T-helper 22 cell (primary cell): ENCODE results near the gene G6PC1.
"Not testable (repeated sequence)": the region's sequence is repeated elsewhere in the genome, so short reads cannot be mapped to it uniquely, and the experiment has no call there.

Experiments
- DNase-seq: peaks from one replicate; pipeline ENCODE4 v3.0.0-alpha.2; 2020; ENCODE audit warnings: low read depth

Gene G6PC1

DNA sequence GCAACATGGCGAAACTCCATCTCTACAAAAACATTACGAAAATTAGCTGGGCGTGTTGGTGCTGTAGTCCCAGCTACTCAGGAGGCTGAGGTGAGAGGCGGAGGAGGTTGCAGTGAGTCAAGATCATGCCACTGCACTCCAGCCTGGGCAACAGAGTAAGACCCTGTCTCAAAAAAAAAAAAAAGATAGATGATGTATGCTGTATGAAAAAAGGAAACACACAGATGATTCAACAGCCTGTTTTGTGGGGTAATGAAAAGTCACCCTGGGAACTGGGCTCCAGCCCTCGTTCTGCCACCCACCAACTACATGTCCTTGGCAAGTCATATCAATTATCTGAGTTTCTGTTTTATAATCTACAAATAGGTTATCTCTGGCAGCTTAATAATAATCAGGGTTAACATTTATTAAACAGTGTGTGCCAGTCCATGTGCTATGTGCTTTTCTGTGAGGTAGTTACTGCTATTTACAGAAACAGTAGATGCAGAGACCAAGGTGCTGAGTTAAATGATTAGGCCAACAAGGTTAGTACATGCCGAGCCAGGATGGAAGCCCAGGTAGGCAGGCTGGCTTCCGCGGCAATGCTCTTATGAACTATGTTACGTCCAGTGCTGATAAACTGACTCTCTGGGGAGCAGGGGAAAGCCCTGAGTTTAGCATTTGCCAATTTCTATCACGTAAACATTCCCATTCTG, 1.1 kb downstream of the G6PC1 start:
- DNase-seq = no peak

DNA sequence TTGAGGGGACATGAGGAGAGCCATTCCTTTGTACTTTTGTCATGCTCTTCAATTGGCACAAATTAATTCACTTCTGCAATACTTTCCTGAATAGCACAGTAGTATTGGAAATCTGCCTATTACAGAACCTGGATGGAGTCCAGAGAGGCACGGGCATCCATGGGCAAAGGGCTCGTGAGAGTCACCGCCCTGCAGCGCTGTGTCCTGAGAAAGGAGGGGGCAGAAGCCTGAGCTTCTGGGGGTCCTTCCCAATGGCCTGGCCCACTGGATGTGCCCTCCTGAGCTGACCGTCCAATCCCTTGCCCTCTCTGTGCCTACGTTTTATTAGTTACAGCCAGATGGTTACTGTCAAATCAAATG, 3.5 kb downstream of the G6PC1 start:
- no peak for DNase-seq

DNA sequence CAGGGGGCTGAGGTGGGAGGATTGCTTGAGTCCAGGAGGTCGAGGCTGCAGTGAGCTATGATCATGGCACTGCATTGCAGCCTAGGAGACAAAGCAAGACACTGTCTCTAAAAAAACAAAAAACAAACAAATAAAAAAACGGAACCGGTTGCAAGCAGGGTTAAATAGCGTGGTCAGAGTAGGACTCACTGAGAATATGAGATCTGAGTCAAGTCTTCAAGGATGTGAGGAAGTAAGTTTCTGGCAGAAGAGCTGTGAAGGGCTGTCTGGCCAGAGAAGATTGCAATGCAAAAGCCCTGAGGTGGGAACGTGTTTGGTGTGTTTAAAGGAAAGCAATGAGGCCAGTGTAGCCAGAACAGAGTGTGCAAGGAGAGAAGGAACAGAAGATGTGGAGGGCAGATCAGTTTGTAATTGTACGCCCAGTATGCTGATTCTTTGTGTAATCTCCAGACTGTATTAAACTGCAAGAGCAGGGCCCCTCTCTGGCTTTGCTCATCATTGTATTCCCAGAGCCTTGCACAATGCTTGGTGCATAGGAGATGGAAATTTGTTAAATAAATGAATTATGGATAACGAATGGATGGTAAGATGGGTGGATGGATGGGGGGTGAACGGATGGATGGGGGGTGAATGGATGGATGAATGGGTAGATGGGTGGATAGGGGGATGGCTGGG, 6.3 kb downstream of the G6PC1 start:
- DNase-seq = no peak

DNA sequence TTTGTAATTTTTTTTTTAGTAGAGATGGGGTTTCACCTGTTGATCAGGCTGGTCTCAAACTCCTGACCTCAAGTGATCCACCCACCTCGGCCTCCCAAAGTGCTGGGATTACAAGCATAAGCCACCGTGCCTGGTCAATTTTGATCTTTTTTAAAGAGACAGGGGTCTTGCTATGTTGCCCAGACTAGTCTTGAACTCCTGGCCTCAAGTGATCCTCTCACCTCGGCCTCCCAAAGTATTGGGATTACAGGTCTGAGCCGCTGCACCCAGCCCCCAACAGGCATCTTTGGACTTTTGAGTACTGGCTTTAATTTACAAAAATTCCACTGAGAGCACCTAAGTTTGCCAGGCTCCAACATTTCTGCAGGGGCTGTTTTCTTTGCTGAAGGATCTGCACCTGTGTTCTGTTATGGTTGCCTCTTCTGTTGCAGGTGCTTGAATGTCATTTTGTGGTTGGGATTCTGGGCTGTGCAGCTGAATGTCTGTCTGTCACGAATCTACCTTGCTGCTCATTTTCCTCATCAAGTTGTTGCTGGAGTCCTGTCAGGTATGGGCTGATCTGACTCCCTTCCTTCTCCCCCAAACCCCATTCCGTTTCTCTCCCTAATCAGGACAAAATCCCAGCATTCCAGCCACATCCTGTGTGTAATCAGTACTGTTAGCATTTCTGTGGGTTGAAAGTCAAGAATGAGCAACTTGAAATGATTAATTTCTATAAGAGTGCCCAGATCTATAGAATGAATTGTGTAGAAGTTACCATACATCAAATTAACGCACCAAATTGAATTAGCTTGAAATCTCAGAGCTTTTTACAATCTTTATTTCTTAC, 8.5 kb downstream of the G6PC1 start:
- no peak for DNase-seq

DNA sequence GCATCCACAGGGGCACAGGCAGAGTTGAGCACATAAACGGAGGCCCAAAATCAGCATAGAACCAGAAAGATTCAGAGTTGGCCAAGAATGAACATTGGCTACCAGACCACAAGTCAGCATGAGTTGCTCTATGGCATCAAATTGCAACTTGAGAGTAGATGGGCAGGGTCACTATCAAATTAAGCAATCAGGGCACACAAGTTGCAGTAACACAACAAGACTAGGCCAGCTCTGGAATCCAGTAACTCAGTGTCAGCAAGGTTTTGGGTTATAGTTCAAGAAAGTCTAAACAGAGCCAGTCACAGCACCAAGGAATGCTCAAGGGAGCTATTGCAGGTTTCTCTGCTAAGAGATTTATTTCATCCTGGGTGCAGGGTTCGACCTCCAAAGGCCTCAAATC, 12.9 kb downstream of the G6PC1 start:
- no peak for DNase-seq

GRCh38 chr17:42913981-42914617, 13.5 kb downstream of the G6PC1 start:
- no peak for DNase-seq

DNA sequence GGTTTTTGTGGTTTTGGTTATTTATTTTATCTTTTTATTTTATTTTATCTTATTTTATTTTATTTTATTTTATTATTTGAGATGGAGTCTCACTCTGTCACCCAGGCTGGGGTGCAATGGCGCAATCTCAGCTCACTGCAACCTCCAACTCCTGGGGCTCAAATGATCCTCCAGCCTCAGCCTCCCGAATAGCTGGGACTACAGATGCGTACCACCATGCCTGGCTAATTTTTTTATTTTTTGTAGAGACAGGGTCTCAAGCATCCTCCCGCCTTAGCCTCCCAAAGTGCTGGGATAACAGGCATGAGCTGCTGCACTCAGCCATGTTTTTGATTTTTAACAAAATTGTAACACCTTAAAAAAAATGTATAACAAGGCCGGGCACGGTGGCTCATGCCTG, 14.7 kb downstream of the G6PC1 start:
- not testable (repeated sequence) for DNase-seq

DNA sequence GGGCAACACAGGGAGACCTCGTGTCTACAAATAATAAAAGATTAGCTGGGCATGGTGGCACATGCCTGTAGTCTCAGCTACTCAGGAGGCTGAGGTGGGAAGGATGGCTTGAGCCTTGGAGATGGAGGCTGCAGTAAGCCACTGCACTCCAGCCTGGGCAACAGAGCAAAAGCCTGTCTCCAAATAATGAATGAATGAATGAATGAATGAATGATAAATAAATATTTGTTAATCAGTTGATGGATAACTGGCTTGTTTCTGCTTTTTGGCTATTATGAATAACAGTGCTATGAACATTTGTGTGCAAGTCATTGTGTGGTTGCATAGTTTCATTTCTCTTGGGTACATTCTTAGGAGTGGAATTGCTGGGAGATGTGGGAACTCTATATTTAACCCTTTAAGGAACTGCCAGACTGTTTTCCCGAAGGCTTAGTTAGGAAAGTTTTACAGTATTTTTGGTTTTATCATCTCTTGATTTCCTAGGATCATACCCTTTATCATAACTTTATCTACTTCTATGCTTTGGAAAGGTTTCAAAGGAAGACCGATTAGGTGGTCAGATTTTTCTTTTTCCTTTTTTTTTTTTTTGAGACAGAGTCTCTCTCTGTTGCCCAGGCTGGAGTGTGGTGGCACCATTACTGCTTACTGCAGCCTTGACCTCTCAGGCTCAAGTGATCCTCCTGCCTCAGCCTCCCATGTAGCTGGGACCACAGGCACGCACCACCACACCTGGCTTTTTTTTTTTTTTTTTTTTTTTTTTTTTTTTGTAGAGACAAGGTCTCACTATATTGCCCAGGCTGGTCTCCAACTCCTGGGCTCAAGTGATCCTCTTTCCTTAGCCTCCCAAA, 16.0 kb downstream of the G6PC1 start:
- not testable (repeated sequence) for DNase-seq

- DNase-seq = no peak
These were observed 16.6 kb downstream of the G6PC1 start for GRCh38 chr17:42917236-42917603.

DNA sequence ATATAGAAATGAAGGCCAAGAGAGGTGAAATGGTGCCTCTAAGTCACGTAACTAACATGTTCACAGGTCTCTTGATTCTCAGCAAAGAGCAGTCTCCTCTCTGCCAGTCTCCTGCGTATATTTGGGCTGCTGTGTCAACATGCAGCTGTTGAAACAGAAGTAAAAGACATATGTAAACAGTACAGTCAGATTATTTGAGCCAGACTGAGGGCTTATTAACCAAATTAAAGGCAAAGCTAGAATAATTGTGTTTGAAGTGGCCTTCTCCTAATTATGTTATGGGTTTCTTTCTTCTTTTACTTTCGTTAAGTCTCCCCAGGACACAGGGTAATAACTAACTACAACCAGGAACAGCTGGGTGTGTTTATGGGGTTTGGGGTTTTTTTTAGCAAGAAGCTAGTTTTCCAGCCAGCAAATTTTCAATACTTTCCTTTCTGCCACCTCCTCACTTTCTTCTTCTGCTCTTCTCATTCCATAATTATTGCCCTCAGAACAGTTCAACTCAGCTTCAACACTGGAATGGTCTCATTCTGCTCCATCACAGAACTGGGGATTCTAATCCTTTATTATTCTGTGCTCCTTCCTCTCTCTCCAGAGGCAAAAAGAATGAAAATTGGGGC, 18.4 kb downstream of the G6PC1 start:
- no peak for DNase-seq

- not testable (repeated sequence) for DNase-seq
These were observed 19.0 kb downstream of the G6PC1 start for GRCh38 chr17:42919522-42920077.

DNA sequence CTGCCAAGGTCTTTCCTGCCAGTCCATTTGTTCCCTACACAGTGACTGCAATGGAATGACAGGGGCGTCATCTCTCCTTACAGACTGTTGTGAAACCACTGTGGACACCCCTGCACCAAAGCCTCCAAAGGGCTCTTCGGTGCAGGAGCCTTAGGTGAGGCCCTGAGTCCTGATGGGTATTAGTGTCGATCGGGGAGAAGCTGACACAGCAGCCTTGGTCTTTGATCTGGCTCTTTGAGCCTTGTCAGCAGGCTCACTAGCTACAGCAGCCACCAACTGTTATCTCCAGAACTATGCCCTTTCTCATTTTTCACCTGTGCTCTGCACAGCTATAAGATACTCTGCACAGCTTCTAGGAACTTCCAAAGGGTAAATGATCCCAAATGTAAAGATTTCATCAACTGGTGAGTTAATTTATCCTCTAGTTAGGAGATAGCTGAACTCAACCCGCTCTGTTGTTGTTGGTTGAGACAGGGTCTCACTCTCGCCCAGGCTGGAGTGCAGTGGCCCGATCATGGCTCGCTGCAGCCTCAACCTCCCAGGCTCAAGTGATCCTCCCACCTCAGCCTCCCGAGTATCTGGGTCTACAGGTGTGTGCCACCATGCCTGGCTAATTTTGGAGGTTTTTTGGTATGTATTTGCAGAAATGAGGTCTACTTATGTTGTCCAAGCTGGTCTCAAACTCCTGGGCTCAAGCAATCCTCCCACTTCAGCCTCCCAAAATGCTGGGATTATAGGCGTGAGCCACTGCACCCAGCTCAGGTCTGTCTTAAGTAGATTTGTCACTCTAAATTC, 19.7 kb downstream of the G6PC1 start:
- DNase-seq = no peak

- DNase-seq = no peak
These were observed 20.3 kb downstream of the G6PC1 start for GRCh38 chr17:42920922-42921321.

GRCh38 chr17:42922294-42922693, 21.7 kb downstream of the G6PC1 start:
- no peak for DNase-seq

GRCh38 chr17:42923472-42923871, 22.9 kb downstream of the G6PC1 start:
- not testable (repeated sequence) for DNase-seq

DNA sequence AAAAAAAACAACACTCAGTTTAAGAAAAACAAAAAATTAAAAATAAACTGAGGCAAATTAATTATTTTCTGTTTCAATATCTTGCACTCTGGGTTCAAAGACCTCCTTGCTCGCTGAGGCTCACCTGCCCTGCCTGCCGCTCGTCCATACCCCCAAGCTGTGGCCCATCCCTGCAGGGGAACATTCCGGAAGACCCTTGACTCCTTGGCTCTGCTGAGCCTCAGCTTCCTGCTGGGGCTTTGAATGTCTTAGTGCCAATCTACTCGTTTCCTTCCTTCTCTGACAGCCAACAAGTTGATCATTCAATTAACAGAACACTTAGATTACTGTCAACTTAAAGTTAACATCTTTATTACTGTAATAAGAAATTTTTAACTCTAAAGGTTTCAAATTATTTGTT, 24.3 kb downstream of the G6PC1 start:
- no peak for DNase-seq

- no peak for DNase-seq
These were observed 28.3 kb downstream of the G6PC1 start for GRCh38 chr17:42928714-42929496.

- DNase-seq = no peak
These were observed 28.9 kb downstream of the G6PC1 start for GRCh38 chr17:42929497-42929844.
